Measurements from ENCODE around the gene TTLL10.

TTLL10 gene

DNA sequence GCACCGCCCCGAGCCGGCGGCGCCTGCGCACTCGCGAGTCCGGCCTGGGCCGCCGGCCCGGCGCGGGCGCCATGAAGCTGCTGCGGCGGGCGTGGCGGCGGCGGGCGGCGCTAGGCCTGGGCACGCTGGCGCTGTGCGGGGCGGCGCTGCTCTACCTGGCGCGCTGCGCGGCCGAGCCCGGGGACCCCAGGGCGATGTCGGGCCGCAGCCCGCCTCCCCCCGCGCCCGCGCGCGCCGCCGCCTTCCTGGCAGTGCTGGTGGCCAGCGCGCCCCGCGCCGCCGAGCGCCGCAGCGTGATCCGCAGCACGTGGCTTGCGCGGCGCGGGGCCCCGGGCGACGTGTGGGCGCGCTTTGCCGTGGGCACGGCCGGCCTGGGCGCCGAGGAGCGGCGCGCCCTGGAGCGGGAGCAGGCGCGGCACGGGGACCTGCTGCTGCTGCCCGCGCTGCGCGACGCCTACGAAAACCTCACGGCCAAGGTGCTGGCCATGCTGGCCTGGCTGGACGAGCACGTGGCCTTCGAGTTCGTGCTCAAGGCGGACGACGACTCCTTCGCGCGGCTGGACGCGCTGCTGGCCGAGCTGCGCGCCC is 58.6 kb downstream of the TTLL10 start, which contains the start of gene B3GALT6:
B3GALT6 (plus strand) TSS at position 30 of the 588 bp plus-strand sequence; CDS start at position 72, 42 bp downstream.
- peak within 1 kb of the TSS; percentile 80 for H3K4me3 ChIP-seq (ENCODE audit: low read depth, low read length)

GRCh38 chr1:1232796-1233566 is 59.3 kb downstream of the TTLL10 start:
- H3K4me3 ChIP-seq (ENCODE audit: low read depth, low read length) = no peak overlapping the region

- H3K4me3 ChIP-seq (ENCODE audit: low read depth, low read length) = no peak overlapping the region
Measured at GRCh38 chr1:1233567-1233892, 59.9 kb downstream of the TTLL10 start.

DNA sequence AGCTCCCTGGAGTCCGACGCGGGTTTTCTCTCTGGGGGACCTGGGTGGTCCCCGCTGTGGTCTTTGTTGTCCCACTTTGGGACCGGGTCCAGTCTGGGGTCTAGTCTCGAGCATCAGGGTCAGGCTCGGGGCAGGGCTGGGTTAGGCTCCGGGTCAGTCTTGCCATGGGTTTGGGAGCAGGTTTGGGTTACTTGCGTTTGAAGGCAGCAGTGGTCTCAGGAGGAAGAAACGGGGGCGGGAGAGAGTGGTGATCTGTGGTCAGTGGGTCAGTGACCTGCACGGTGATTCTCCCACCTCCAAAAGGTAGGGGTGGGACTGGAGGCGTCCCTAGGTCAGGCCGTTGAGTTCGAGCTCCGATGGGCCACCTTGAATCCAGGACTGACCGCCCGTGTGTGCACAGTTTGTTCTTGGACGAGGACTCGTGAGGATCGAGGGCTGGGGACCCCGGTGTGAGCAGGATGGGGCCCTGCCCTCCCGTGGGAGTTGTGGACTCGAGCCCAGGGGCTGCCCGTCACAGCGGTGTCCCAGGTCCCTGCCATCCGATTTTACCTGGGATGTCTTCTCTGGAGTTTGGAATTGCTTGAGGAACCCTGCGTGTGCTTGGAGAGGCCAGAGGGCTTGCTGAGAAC is 60.6 kb downstream of the TTLL10 start:
- H3K4me3 ChIP-seq (ENCODE audit: low read depth, low read length) = no peak overlapping the region

DNA sequence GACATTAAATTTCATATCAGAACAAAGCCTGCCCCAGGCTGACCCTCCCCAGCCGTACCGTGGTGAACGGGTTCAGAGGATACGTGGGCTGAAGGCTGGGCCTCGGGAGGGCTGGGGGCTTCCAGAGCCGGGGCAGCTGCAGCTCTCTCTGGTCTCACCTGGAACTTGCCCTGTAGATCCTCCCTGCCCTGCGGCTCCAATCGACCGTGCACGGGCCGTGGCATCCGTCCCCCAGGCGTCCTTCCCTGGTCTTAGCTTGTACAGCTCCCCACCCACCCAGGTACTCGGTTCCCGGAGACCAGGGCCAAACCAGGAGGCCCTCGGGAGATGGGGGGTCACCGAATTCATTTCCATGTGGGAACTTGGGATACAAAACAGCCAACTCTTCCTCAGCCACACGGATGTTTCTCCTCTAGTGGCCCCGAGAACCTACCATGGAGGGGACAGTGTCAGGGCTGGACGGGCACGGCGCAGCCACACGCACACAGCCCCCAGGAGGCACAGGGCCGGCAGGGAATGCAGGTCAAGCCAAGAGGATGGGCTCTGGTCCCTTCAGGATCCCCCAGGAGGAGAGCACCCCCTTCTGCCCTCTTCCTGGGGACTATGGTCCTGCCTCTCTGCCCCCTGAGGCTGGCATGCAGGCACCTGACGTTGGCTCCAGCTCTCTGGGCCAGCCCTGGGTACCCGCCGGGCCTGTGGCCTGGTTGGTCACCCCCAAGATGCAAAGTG is 61.5 kb downstream of the TTLL10 start:
- H3K4me3 ChIP-seq (ENCODE audit: low read depth, low read length) = no peak overlapping the region

GRCh38 chr1:1236176-1236763 is 62.6 kb downstream of the TTLL10 start:
- H3K4me3 ChIP-seq (ENCODE audit: low read depth, low read length) = no peak overlapping the region

DNA sequence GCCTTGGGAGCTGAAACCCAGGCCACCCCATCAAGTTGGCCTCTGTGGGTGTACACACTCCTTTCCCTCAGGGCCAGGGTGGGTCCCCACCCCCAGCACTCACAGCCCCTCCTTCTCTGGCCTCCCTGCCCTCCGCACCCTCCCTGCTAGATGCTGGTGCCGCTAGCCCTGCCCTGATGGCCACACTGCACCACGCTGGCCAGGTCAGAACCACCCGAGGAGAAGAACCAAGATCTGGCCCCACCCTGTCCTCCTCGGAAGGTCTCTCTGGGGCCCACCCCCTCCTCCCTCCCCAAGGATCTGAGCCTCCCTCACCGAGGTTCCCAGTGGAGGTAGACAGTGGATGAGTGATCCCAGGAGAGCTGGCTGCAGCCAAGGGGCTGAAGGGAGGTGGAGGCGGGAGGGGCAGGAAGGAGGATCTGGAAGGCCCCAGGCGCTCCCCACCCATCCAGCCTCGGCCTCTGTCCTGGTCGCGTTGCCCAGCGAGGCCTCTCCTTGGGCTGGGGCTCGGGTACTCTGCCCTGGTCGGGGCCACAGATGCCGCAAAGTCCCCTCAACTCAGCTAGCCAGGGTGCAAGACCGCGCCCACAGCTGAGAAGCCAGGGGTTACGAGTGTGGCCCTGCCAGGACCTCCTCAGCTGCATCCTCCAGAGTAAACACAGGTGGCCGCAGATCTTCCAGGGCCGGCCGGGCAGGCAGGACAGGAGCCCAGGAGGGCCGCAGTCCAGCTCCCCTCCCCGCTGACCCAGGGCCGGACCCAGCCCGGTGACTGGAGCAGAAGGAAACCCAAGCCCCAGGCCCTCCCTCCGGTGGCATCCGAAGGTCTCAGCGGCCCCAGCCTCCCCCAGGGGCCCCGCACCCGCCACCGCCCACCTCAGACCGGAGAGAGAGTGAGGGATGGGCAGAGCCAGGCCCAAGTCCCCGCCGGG is 63.5 kb downstream of the TTLL10 start:
- no peak overlapping the region for H3K4me3 ChIP-seq (ENCODE audit: low read depth, low read length)

DNA sequence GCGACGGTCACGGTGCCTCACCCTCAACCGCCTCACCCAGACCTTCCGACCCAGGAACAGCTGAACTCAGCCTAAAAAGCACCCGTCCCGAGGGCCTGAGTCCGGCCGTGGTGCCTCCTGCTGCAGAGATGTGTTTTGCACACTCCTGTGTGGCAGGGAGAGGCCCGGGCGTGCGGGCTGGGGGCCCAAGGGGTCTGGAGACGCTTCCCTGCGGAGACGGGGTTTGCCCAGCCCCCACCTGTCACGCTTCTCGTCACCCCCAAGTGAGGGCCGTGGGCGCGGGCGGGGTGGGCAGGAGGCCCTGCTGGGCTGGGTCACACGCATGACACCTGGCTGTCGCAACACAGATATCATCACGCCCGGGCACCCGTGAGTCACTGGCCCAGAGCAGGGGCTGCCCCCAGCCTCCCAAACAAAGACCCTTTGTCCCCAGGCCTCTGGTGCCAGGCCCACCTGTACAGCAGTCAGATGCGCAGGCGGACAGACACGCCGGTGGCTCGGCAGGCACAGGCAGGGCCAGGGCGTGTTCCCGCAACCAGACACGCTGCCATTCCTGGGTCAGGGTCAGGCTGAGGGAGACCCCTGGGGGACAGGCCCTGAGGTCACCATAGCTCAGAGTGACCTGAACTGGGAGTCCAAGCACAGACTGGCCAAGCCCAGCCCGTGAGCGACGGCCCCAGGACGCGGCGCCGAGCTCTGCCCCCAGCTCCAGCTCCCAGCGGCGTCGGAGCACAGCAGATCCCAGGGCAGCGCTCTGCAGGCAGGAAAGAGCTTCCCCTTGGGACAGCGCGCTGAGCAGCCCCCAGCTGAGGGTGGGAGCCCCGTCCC is 64.4 kb downstream of the TTLL10 start:
- H3K4me3 ChIP-seq (ENCODE audit: low read depth, low read length) = no peak overlapping the region

- no peak overlapping the region for H3K4me3 ChIP-seq (ENCODE audit: low read depth, low read length)
Measured at GRCh38 chr1:1238702-1239178, 65.1 kb downstream of the TTLL10 start.

- no peak overlapping the region for H3K4me3 ChIP-seq (ENCODE audit: low read depth, low read length)
Measured at GRCh38 chr1:1239227-1239613, 65.5 kb downstream of the TTLL10 start.

DNA sequence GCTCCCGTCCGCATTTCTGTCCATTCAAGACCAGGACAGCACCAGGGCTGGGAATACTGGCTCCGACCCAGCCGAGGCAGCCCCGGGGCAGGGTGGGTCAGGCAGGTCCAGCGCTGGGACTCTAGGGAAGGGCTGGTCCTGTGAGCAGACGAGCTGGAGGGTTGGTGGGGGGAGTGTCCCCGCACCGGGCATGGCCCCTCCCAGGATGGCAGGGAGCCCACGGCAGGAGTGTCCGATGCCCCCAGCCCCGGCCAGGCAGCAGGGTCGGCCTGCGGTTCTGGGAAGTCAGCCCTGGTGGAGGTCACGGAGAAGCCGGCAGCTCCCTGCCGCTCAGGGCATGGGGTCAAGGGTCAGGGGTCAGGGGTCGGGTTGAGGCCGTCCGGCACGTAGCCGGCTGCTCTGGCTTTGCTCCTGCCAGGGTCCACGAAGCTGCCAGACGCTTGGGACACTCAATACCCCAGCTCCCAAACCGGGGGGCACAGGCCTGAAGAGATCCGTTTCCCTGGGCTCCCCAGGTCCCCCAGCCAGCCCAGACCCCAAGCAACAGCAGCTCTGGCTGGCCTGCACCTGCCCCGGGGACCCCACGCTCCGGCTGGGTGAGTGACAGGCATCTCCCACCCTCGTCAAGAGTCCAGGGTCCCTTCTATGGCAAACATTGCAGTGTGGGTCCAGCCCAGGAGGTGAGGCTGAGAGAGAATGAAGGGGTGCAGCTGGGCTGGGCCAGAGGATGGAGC is 66.1 kb downstream of the TTLL10 start:
- no peak overlapping the region for H3K4me3 ChIP-seq (ENCODE audit: low read depth, low read length)

GRCh38 chr1:1240348-1240732 is 66.7 kb downstream of the TTLL10 start:
- H3K4me3 ChIP-seq (ENCODE audit: low read depth, low read length) = no peak overlapping the region

DNA sequence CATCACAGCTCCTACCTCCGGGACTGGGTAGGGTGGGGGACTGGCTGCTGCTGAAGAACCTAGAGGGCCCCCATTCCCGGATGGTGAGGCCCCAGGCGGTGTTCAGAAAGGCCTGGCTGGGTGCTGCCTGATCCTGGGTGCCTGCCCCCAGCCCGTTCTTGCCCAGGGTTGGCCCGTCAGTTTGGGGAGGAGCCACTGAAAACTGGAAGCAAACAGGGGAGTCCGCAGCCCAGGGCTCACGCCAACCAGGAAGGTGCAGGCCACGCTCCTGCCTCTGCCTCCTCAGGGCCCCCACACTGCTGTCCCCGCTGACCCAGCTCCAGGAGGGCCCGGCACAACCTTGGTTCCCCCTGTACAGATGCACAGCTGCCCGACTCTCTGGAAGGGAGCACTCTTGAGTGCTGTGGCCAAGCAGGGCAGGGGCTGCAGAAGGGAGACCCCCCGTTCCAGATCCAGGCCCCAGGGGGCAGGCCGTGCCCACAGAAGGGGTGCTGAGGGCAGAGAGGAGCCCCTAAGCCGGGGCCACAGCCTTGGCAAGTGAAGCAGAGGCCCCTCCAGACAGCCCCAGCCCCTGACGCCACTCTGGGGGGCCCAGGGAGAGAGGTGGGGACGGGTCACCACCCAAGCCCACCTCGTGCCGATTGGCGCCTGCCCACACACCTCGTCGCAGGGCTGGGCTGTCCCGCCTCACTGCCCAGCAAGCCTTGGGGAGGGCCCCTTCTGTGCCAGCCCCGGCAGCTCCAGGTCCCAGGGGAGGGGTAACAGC is 67.3 kb downstream of the TTLL10 start:
- no peak overlapping the region for H3K4me3 ChIP-seq (ENCODE audit: low read depth, low read length)

- H3K4me3 ChIP-seq (ENCODE audit: low read depth, low read length) = no peak overlapping the region
Measured at GRCh38 chr1:1241588-1242219, 68.0 kb downstream of the TTLL10 start.

- no peak overlapping the region for H3K4me3 ChIP-seq (ENCODE audit: low read depth, low read length)
Measured at GRCh38 chr1:1242461-1243265, 69.0 kb downstream of the TTLL10 start.

GRCh38 chr1:1243266-1243660 is 69.6 kb downstream of the TTLL10 start:
- no peak overlapping the region for H3K4me3 ChIP-seq (ENCODE audit: low read depth, low read length)

GRCh38 chr1:1243807-1244191 is 70.1 kb downstream of the TTLL10 start:
- no peak overlapping the region for H3K4me3 ChIP-seq (ENCODE audit: low read depth, low read length)

Measured in iPS-11a (cell line).